ENCODE results near the gene FBXW11.

Gene FBXW11

GRCh38 chr5:172015346-172015745 lies 8.9 kb upstream of the FBXW11 start:
- DNase-seq (ENCODE audit: low spot score) = no peak
- no peak for TF ChIP-seq CTCF (IDR thresholded peaks at IDR 0.05; ENCODE audit: extremely low read depth, missing control alignments)

DNA sequence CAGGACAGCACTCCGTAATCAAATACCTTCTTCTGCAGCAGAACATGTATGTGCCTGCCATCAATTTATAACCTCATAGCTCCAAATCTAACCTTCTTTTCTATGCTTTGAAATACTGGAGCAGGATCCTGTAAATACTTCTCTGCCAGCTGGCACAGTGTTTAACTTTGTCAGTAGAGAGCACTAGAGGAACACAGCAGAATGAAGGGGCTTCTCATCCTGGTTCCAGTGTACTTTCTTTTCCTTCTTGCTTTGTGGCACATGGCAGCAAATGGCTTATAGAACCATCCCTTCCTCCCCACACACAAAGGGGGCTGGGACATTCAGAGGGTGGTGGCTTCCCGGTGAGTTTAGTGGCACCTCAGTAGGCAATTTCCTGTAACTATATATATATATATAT lies 3.8 kb upstream of the FBXW11 start:
- TF ChIP-seq CTCF (IDR thresholded peaks at IDR 0.05; ENCODE audit: extremely low read depth, missing control alignments) = no peak
- DNase-seq (ENCODE audit: low spot score) = no peak

- DNase-seq (ENCODE audit: low spot score) = no peak
- no peak for TF ChIP-seq CTCF (IDR thresholded peaks at IDR 0.05; ENCODE audit: extremely low read depth, missing control alignments)
Observed at GRCh38 chr5:172009536-172010270, 3.3 kb upstream of the FBXW11 start.

GRCh38 chr5:172008689-172009141 lies 2.3 kb upstream of the FBXW11 start:
- no peak for TF ChIP-seq CTCF (IDR thresholded peaks at IDR 0.05; ENCODE audit: extremely low read depth, missing control alignments)
- no peak for DNase-seq (ENCODE audit: low spot score)

DNA sequence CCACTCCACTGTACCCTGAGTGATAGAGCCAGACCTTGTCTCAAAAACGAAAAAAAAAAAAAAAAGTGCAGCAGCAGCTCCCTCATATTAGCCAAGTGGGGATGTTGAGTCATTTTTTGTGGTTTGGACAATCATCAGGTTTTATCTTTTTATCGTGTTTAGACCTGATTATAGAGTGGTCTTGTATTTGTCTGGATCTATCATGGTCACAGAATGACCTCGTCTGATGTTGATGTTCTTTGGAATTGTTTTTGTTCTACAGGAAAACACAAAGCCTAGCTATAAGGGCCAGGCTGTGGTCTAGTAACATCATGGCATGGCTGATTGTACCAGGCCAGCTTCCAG lies 1.6 kb upstream of the FBXW11 start:
- no peak for DNase-seq (ENCODE audit: low spot score)
- no peak for TF ChIP-seq CTCF (IDR thresholded peaks at IDR 0.05; ENCODE audit: extremely low read depth, missing control alignments)

- no peak for DNase-seq (ENCODE audit: low spot score)
Observed at GRCh38 chr5:172007175-172008110, 1.0 kb upstream of the FBXW11 start.

More at GRCh38 chr5:172007175-172008110, 1.0 kb upstream of the FBXW11 start:
- no peak for TF ChIP-seq CTCF (IDR thresholded peaks at IDR 0.05; ENCODE audit: extremely low read depth, missing control alignments)
